22Rv1 (cell line): Measurements from ENCODE around the gene KDM4B.

ENCODE experiments used
- CTCF ChIP-seq: fragments of 450-650 bp; IDR thresholded peaks from 2 replicates; pipeline ENCODE4 v1.5.1; 2017; ENCODE audit warnings: mild to moderate bottlenecking
- ZFX ChIP-seq: fragments of 450-650 bp; IDR thresholded peaks from 2 replicates; pipeline ENCODE4 v1.6.1; 2017; ENCODE audit warnings: antibody characterized with exemption, borderline replicate concordance

GRCh38 chr19:5075597-5075996, 106.7 kb downstream of the KDM4B start:
- TF ChIP-seq CTCF = no peak
- TF ChIP-seq ZFX = no peak
